Prostate gland (tissue), 2 donors: Measurements from ENCODE around the gene VAMP1.

Experiments used
- CTCF ChIP-seq, 4 experiments: fragments of 200-600 bp in 2 of 4; fragments of 450-650 bp in 2 of 4; sonication (generic) in 2 of 4; IDR thresholded peaks; 1 replicate in 3 of 4; 2 replicates in 1 of 4; pipeline ENCODE4 v1.5.1; 2016 to 2019; ENCODE audit warnings: antibody characterized with exemption in 4 of 4, mild to moderate bottlenecking in 2 of 4, moderate library complexity in 2 of 4
- POLR2A ChIP-seq: fragments of 450-650 bp; IDR thresholded peaks from one replicate; pipeline ENCODE4 v1.6.1; 2016; ENCODE audit warnings: antibody characterized with exemption, mild to moderate bottlenecking
- POLR2AphosphoS5 ChIP-seq: sonication (generic); formaldehyde crosslinking; IDR thresholded peaks from one replicate; pipeline ENCODE4 v1.6.1; 2017; ENCODE audit warnings: antibody characterized with exemption

GRCh38 chr12:6465467-6466183, 4.9 kb downstream of the VAMP1 start:
- peak; percentile 78 to 94 (median 84) for TF ChIP-seq CTCF (IDR thresholded peaks at IDR 0.05)
- TF ChIP-seq POLR2AphosphoS5: peak; percentile 59
- no peak for TF ChIP-seq POLR2A
